K562 (cell line): ENCODE measurements around the gene SMAD7. TPM values are rescaled to one million over a fixed set of nuclear protein-coding genes. Genes with fewer than 3 reads are reported as not detected.

Experiments
- ATAC-seq: fragments of 200-7000 bp; cut with Tn5 transposase; 3 replicates; pipeline ENCODE4 v1.9.1; 2020; ENCODE audit warnings: moderate library complexity
- BruUV-seq: library from RNA; stranded (reverse); fragments of 400-500 nt; replicated peaks from 2 replicates; lab custom pipeline; 2021; lab: Mats Ljungman, UMichigan
- CTCF ChIA-PET: fragments of 300-600 bp; formaldehyde crosslinking; extraction: SDS; loops from one replicate; lab custom pipeline; 2021; ENCODE audit warnings: low intra/inter-chr PET ratio; lab: Yijun Ruan, JAX
- POLR2A ChIA-PET: fragments of 300-600, 350-650 bp; sonication (Branson Sonifier 250); formaldehyde crosslinking; extraction: SDS; loops from one replicate; lab custom pipeline; 2021; ENCODE audit warnings: antibody characterized with exemption, inconsistent platforms; lab: Yijun Ruan, JAX
- DNase-seq, 4 experiments: peaks; one replicate each; pipeline versions ENCODE4 v3.0.0 to v3.0.0-alpha.2; 2011 to 2018; ENCODE audit warnings: low spot score in 3 of 4, mixed read lengths in 3 of 4; ENCODE audit errors: extremely low read depth in 1 of 4
- FAIRE-seq: peaks from 2 replicates; lab custom pipeline; 2011; peaks lifted over from hg19 to GRCh38; lab: Jason Lieb, UNC
- H2AFZ ChIP-seq: 2 replicates; pipeline ENCODE4 v1.6.0; 2011; ENCODE audit warnings: low read depth, low read length, control low read depth, inconsistent platforms
- H3K27ac ChIP-seq: fragments of 200-600 bp; 3 replicates; pipeline ENCODE4 v1.8.0; 2011; ENCODE audit warnings: low read depth, mild to moderate bottlenecking, control low read depth, inconsistent platforms, low read length, moderate library complexity, mixed read lengths; ENCODE audit errors: extremely low read depth
- H3K27me3 ChIP-seq, 2 experiments: fragments of 300-600 bp in 1 of 2; 2 replicates in 1 of 2; 3 replicates in 1 of 2; pipeline versions ENCODE4 v1.6.0 to v1.8.0; 2011; ENCODE audit warnings: inconsistent platforms in 2 of 2, low read length in 2 of 2, mild to moderate bottlenecking in 1 of 2, mixed read lengths in 1 of 2, moderate library complexity in 1 of 2; ENCODE audit not compliant: control insufficient read depth in 2 of 2, insufficient read depth in 2 of 2
- H3K36me3 ChIP-seq: fragments of 300-600 bp; 3 replicates; pipeline ENCODE4 v1.8.0; 2011; ENCODE audit warnings: mild to moderate bottlenecking, low read length, inconsistent platforms; ENCODE audit not compliant: control insufficient read depth, insufficient read depth
- H3K4me1 ChIP-seq, 2 experiments: fragments of 200-600 bp in 1 of 2; replicated peaks in 1 of 2; 2 replicates in 1 of 2; 3 replicates in 1 of 2; pipeline versions ENCODE4 v1.5.1 to v1.8.0; 2011; ENCODE audit warnings: inconsistent platforms in 2 of 2, low read length in 2 of 2, mild to moderate bottlenecking in 1 of 2, mixed read lengths in 1 of 2, moderate library complexity in 1 of 2; ENCODE audit not compliant: control insufficient read depth in 2 of 2, insufficient read depth in 2 of 2
- H3K4me2 ChIP-seq: 2 replicates; pipeline ENCODE4 v1.6.1; 2011; ENCODE audit warnings: low read length, control low read depth, inconsistent platforms, mixed read lengths; ENCODE audit not compliant: insufficient read depth
- H3K4me3 ChIP-seq: fragments of 200-600 bp; sonication (generic), shearing (Covaris generic); 2 replicates; pipeline ENCODE4 v1.5.1; 2016; ENCODE audit warnings: control low read depth, inconsistent platforms
- H3K79me2 ChIP-seq: fragments of 200-600 bp; 3 replicates; pipeline ENCODE4 v1.8.0; 2011; ENCODE audit warnings: low read length, inconsistent platforms; ENCODE audit not compliant: control insufficient read depth, insufficient read depth
- H3K9ac ChIP-seq, 2 experiments: 2 replicates each; pipeline versions ENCODE4 v1.6.0 to v1.6.1; 2011; ENCODE audit warnings: low read depth in 2 of 2, low read length in 2 of 2, control low read depth in 1 of 2, inconsistent platforms in 1 of 2, mild to moderate bottlenecking in 1 of 2, mixed read lengths in 1 of 2; ENCODE audit not compliant: insufficient read depth in 1 of 2
- H3K9me1 ChIP-seq: one replicate; pipeline ENCODE4 v1.6.0; 2011; ENCODE audit warnings: inconsistent platforms, mild to moderate bottlenecking, low read length, moderate library complexity; ENCODE audit not compliant: control insufficient read depth, insufficient read depth
- H3K9me3 ChIP-seq: replicated peaks from 2 replicates; pipeline ENCODE4 v1.5.1; 2011; ENCODE audit warnings: low read depth, low read length, inconsistent platforms; ENCODE audit not compliant: control insufficient read depth, insufficient read depth
- H4K20me1 ChIP-seq: replicated peaks from 2 replicates; pipeline ENCODE4 v1.6.1; 2011; ENCODE audit warnings: low read length, inconsistent platforms, mixed read lengths; ENCODE audit not compliant: control insufficient read depth, insufficient read depth
- BCLAF1 ChIP-seq, 2 experiments: fragments of 450-650 bp in 1 of 2; IDR thresholded peaks; 2 replicates each; pipeline ENCODE4 v1.6.1; 2011 to 2017; ENCODE audit warnings: low read depth in 2 of 2, antibody characterized with exemption in 1 of 2, borderline replicate concordance in 1 of 2, low read length in 1 of 2, mild to moderate bottlenecking in 1 of 2, mixed read lengths in 1 of 2; ENCODE audit not compliant: control insufficient read depth in 1 of 2
- CCNT2 ChIP-seq: IDR thresholded peaks from 2 replicates; pipeline ENCODE4 v1.6.1; 2011; ENCODE audit warnings: borderline replicate concordance, low read depth, mild to moderate bottlenecking, moderate library complexity, mixed read lengths, low read length; ENCODE audit not compliant: insufficient read length; ENCODE audit errors: extremely low read depth
- CHCHD3 ChIP-seq: fragments of 250-450 bp; sonication (Bioruptor Pico); IDR thresholded peaks from 2 replicates; pipeline ENCODE4 v2.1.2; 2022; ENCODE audit warnings: mild to moderate bottlenecking
- CHD4 ChIP-seq: fragments of 200-600 bp; sonication (generic); IDR thresholded peaks from 3 replicates; pipeline ENCODE4 v1.6.1; 2012; ENCODE audit warnings: low read depth, mild to moderate bottlenecking, mixed read lengths, low read length, inconsistent platforms; ENCODE audit not compliant: insufficient read depth, insufficient replicate concordance, poor library complexity, severe bottlenecking
- EWSR1 ChIP-seq: fragments of 450-650 bp; IDR thresholded peaks from 2 replicates; pipeline ENCODE4 v1.6.1; 2018; ENCODE audit warnings: borderline replicate concordance, mild to moderate bottlenecking, low read depth, moderate library complexity; ENCODE audit not compliant: partially characterized antibody
- FOXA3 ChIP-seq, 2 experiments: fragments of 450-650 bp in 1 of 2; sonication (generic) in 1 of 2; formaldehyde crosslinking; IDR thresholded peaks in 1 of 2; conservative IDR thresholded peaks in 1 of 2; 2 replicates each; pipeline versions ENCODE4 v1.4.0 to v1.8.0; 2020 to 2022; ENCODE audit warnings: mild to moderate bottlenecking in 2 of 2, missing genetic modification reagents in 1 of 2
- MBD1 ChIP-seq: fragments of 250-450 bp; sonication (Bioruptor Pico); IDR thresholded peaks from 2 replicates; pipeline ENCODE4 v1.8.0; 2022; ENCODE audit warnings: inconsistent platforms
- ZNF224 ChIP-seq: sonication (generic); formaldehyde crosslinking; IDR thresholded peaks from 2 replicates; pipeline ENCODE4 v1.8.0; 2022; ENCODE audit warnings: mild to moderate bottlenecking, missing genetic modification reagents
- WGBS: fragments of 100-300 bp; shearing (Covaris generic); methylation state at CpG from one replicate; pipeline ENCODE4 v1.1.6; 2016; ENCODE audit warnings: low coverage, mixed read lengths; ENCODE audit not compliant: insufficient coverage; ENCODE audit errors: missing lambda C conversion rate; 5-methylcytosine and 5-hydroxymethylcytosine counted together
- in situ Hi-C: fragments of 300-500 bp; cut with MboI; formaldehyde crosslinking; loops from 4 replicates; pipeline ENCODE4 v1.15.0; 2018; ENCODE audit warnings: inconsistent platforms, mixed read lengths
- intact Hi-C: fragments of 100-400 bp; cut with micrococcal nuclease; formaldehyde crosslinking; loops from 2 replicates; pipeline ENCODE4 v1.14.2; 2022
- polyA plus RNA-seq, 8 experiments: library from polyadenylated mRNA; depleted of rRNA in 4 of 8; stranded (reverse) in 5 of 8; unstranded in 3 of 8; fragments of >200 nt; fragmentation: Nextera tagmentation in 2 of 8; fragmentation: Illumina TruSeq in 1 of 8; extraction: Ambion mirVana in 2 of 8; extraction: Trizol in 1 of 8; gene quantifications; 2 replicates each; pipeline versions ENCODE4 v1.2.1 to v1.2.3, GENCODE V29; 2011 to 2014; ENCODE audit warnings: inconsistent platforms in 1 of 8, missing spikeins in 1 of 8
- total RNA-seq, 7 experiments: library from RNA; depleted of rRNA in 6 of 7; stranded (reverse); fragments of >200 nt in 6 of 7; fragmentation: Illumina TruSeq in 2 of 7; extraction: Trizol in 2 of 7; gene quantifications; 2 replicates each; pipeline versions ENCODE4 v1.2.1 to v1.2.3, GENCODE V29; 2011 to 2021; ENCODE audit warnings: low replicate concordance in 1 of 7

SMAD7 gene
- total and polyA plus RNA-seq, 9 of the 15 experiments (the other 6 are each of a cell fraction or from before 2014, with no cell fraction given) = 0.13 to 3.0 (median 1.6) TPM

- H3K36me3 ChIP-seq = no peaks in the 10 kb centered on the region
- DNase-seq = no peak
- H3K9me3 ChIP-seq = no peaks in the 10 kb centered on the region
- no peak overlapping the region for H3K27ac ChIP-seq
- no peaks in the 10 kb centered on the region for H4K20me1 ChIP-seq
- intact Hi-C loops = no loop called here
- TF ChIP-seq CCNT2 = no peak
- no peak for TF ChIP-seq FOXA3 (CRISPR knock-in tag; conservative IDR thresholded peaks at IDR 0.05 in 1 of 2, IDR thresholded peaks at IDR 0.05 in 1 of 2)
- no peak for TF ChIP-seq MBD1 (CRISPR knock-in tag)
- no peak for TF ChIP-seq BCLAF1 (IDR thresholded peaks at IDR 0.05; ENCODE audit: borderline replicate concordance in 1 of 2, control insufficient read depth in 1 of 2, low read depth in 2 of 2, low read length in 1 of 2)
- TF ChIP-seq EWSR1 = no peak
- no peak for TF ChIP-seq CHCHD3 (CRISPR knock-in tag)
- TF ChIP-seq CHD4 = no peak
- TF ChIP-seq ZNF224 (CRISPR knock-in tag) = no peak
- TF ChIP-seq, all 486 proteins: peak for 0
- POLR2A ChIA-PET = no interaction called here
- Histone ChIP-seq H3K4me3 (no peak overlapping the region), H3K79me2 (no peaks in the 10 kb centered on the region), H3K9me1 (no peaks in the 10 kb centered on the region), H3K27me3 (no peaks in the 10 kb centered on the region), H3K9ac (no peak overlapping the region), H3K4me1 (peaks cover 20 to 32% of the 10 kb centered on the region in 2 experiments), H2AFZ (no peak overlapping the region), H3K4me2 (no peak overlapping the region)
- FAIRE-seq (no peak), ATAC-seq (no peak)
- BruUV-seq = no TSS peak
- in situ Hi-C loops = no loop called here
- CTCF ChIA-PET = no interaction called here
- WGBS = 45% methylated on average over 5 of the region's 5 CpGs
Observed at GRCh38 chr18:48874233-48874632, 76.5 kb downstream of the SMAD7 start.
